ENCODE measurements around the gene OSBPL1A.

DNA sequence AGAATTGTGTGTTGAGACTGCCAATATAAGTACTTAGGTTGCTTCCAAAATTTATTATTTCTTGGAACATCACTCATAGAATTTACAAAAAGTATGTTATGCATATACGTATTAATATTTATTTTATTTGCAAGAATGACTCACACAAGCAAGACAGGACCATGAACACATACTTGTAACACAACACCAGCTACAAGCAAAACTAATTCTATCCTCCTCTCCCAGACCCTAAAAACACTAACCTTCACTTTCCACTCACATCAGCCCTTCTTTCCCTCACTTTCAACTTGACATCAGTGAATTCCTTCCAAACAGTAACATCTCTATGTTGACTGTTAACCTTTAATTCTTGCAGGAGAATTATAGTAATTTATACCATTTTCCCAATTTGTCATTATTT is 24.3 kb downstream of the OSBPL1A start:
- TF ChIP-seq POLR2AphosphoS5 (IDR thresholded peaks at IDR 0.05; ENCODE audit: low read depth, low read length): no peak
- TF ChIP-seq, protein P1, sequence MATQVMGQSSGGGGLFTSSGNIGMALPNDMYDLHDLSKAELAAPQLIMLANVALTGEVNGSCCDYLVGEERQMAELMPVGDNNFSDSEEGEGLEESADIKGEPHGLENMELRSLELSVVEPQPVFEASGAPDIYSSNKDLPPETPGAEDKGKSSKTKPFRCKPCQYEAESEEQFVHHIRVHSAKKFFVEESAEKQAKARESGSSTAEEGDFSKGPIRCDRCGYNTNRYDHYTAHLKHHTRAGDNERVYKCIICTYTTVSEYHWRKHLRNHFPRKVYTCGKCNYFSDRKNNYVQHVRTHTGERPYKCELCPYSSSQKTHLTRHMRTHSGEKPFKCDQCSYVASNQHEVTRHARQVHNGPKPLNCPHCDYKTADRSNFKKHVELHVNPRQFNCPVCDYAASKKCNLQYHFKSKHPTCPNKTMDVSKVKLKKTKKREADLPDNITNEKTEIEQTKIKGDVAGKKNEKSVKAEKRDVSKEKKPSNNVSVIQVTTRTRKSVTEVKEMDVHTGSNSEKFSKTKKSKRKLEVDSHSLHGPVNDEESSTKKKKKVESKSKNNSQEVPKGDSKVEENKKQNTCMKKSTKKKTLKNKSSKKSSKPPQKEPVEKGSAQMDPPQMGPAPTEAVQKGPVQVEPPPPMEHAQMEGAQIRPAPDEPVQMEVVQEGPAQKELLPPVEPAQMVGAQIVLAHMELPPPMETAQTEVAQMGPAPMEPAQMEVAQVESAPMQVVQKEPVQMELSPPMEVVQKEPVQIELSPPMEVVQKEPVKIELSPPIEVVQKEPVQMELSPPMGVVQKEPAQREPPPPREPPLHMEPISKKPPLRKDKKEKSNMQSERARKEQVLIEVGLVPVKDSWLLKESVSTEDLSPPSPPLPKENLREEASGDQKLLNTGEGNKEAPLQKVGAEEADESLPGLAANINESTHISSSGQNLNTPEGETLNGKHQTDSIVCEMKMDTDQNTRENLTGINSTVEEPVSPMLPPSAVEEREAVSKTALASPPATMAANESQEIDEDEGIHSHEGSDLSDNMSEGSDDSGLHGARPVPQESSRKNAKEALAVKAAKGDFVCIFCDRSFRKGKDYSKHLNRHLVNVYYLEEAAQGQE (IDR thresholded peaks at IDR 0.05; ENCODE audit: insufficient read depth in 1 of 2, low read depth in 2 of 2, low read length in 2 of 2): no peak
- TF ChIP-seq SIN3A (IDR thresholded peaks at IDR 0.05; ENCODE audit: borderline replicate concordance, insufficient read depth, low read length): no peak
- no peak for TF ChIP-seq TAF1 (IDR thresholded peaks at IDR 0.05; ENCODE audit: borderline replicate concordance, insufficient read depth, low read length)
- no peak for TF ChIP-seq FOXP2 (optimal IDR thresholded peaks at IDR 0.05; ENCODE audit: borderline replicate concordance, extremely low read depth, extremely low read length, insufficient read depth)

Measured in PFSK-1 (cell line).